Measurements from ENCODE around the gene WDR6.

- TF ChIP-seq MYC (IDR thresholded peaks at IDR 0.05; ENCODE audit: borderline replicate concordance, low read length) (no peak), POLR2A (IDR thresholded peaks at IDR 0.05; ENCODE audit: low read length) (no peak), EP300 (IDR thresholded peaks at IDR 0.05) (no peak), ESRRA (IDR thresholded peaks at IDR 0.05; ENCODE audit: borderline replicate concordance, low read length) (no peak), HEYL (CRISPR knock-in tag; IDR thresholded peaks at IDR 0.05) (no peak), BHLHE40 (IDR thresholded peaks at IDR 0.05; ENCODE audit: low read depth, low read length) (no peak), GATA3 (IDR thresholded peaks at IDR 0.05; ENCODE audit: borderline replicate concordance) (no peak), RAD21 (conservative IDR thresholded peaks at IDR 0.05 in 1 of 2, IDR thresholded peaks at IDR 0.05 in 1 of 2) (no peak)
- TF ChIP-seq, protein P1, sequence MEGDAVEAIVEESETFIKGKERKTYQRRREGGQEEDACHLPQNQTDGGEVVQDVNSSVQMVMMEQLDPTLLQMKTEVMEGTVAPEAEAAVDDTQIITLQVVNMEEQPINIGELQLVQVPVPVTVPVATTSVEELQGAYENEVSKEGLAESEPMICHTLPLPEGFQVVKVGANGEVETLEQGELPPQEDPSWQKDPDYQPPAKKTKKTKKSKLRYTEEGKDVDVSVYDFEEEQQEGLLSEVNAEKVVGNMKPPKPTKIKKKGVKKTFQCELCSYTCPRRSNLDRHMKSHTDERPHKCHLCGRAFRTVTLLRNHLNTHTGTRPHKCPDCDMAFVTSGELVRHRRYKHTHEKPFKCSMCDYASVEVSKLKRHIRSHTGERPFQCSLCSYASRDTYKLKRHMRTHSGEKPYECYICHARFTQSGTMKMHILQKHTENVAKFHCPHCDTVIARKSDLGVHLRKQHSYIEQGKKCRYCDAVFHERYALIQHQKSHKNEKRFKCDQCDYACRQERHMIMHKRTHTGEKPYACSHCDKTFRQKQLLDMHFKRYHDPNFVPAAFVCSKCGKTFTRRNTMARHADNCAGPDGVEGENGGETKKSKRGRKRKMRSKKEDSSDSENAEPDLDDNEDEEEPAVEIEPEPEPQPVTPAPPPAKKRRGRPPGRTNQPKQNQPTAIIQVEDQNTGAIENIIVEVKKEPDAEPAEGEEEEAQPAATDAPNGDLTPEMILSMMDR (IDR thresholded peaks at IDR 0.05), result no peak
- TF ChIP-seq, protein P2, sequence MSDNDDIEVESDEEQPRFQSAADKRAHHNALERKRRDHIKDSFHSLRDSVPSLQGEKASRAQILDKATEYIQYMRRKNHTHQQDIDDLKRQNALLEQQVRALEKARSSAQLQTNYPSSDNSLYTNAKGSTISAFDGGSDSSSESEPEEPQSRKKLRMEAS (IDR thresholded peaks at IDR 0.05), result no peak
Measured at GRCh38 chr3:49004352-49005302, 2.6 kb upstream of the WDR6 start.
